ENCODE results near the gene PTPRT.

DNA sequence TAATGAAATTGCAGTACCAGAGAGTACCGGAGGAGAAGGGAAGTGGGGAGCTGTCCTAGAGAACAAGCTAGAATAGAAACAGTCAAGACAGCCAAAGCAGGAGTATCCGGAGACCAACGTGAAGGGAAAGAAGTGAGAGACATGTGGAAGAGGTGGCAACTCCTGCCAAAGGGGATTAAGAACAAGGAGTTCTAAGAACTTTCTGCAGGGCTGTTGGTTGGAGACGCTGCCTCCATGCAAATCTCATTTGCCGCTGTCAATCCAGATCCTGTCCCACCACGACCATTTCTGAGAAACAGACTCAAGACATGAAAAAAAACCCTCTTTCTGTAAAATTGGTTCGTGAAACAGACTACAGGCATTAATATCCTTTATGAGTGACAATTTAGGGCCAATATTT is 595.7 kb downstream of the PTPRT start:
- TF ChIP-seq CTCF (conservative IDR thresholded peaks at IDR 0.05; ENCODE audit: low read depth in 2 of 2) (no peak), REST (IDR thresholded peaks at IDR 0.05; ENCODE audit: unreplicated experiment) (no peak), POLR2AphosphoS5 (IDR thresholded peaks at IDR 0.05; ENCODE audit: low read depth) (no peak), EZH2 (IDR thresholded peaks at IDR 0.05; ENCODE audit: low read depth, unreplicated experiment) (no peak), JUNB (IDR thresholded peaks at IDR 0.05; ENCODE audit: unreplicated experiment) (no peak), EZH2phosphoT487 (IDR thresholded peaks at IDR 0.05; ENCODE audit: unreplicated experiment) (no peak), ZNF114 (CRISPR knock-in tag; IDR thresholded peaks at IDR 0.05) (no peak), STAT1 (IDR thresholded peaks at IDR 0.05; ENCODE audit: unreplicated experiment) (no peak), CREB1 (CRISPR knock-in tag; IDR thresholded peaks at IDR 0.05; ENCODE audit: low read depth) (no peak), NANOG (IDR thresholded peaks at IDR 0.05; ENCODE audit: borderline replicate concordance) (no peak), ZNF462 (CRISPR knock-in tag; IDR thresholded peaks at IDR 0.05) (no peak)
- TF ChIP-seq, protein P1, sequence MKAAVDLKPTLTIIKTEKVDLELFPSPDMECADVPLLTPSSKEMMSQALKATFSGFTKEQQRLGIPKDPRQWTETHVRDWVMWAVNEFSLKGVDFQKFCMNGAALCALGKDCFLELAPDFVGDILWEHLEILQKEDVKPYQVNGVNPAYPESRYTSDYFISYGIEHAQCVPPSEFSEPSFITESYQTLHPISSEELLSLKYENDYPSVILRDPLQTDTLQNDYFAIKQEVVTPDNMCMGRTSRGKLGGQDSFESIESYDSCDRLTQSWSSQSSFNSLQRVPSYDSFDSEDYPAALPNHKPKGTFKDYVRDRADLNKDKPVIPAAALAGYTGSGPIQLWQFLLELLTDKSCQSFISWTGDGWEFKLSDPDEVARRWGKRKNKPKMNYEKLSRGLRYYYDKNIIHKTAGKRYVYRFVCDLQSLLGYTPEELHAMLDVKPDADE (IDR thresholded peaks at IDR 0.05), result no peak
